Forelimb muscle (tissue), 1 donor: ENCODE measurements around the gene TMEM220. TPM values are rescaled to one million over a fixed set of nuclear protein-coding genes. Genes with fewer than 3 reads are reported as not detected.

Experiments used
- DNase-seq: peaks from one replicate; pipeline ENCODE4 v3.0.0-alpha.2; 2013; ENCODE audit warnings: low read depth
- polyA plus RNA-seq: library from polyadenylated mRNA; unstranded; fragments of 120-200 nt; gene quantifications from one replicate; pipeline ENCODE4 v1.2.1, GENCODE V29; 2013; ENCODE audit not compliant: insufficient read length

TMEM220 gene
- polyA plus RNA-seq, result 11.3 TPM

DNA sequence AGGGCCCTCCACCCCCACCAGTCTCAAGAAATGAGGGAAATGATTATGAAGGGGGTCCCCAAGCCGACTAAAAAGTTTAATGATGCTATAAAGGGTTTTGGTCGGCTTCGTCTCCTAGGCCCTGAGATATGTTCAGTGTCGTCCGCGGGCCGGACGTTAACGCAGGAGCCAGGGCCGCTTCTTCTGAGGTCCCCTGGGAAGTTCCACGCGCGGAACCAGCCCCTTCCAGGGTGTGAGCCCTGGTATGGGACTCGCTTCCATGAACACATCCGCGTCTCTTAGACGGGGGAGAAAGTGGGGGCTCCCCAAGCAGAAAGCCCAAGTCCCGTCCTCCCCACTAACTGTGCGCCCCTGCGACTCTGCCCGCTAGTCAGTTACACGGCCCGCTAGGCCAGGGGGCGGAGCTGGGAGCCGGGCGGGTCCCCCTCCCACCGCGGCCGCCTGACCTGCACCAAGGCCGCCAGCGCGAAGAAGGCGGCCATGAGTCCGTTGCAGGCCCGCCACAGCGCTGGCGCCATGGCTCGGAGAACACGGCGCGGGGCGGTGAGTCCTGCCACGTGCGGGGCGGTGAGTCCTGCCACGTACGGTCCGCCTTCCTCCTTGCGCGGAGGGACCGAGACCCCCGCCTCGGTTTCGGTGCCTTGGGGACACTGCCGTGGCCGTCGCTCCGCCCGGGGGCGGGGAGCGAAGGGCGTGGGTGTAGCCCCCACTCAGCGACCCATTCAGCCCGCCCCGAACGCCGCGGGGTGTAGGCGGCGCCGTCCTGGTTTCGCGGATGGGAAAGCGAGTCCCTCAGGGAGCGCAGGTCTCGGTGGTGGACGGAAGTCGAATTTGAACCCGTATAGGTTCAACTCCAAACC, at the start of gene TMEM220:
TSS of gene TMEM220 (minus strand) at position 690 of the 860 bp plus-strand sequence. CDS start at position 518, 172 bp downstream.
- no peak for DNase-seq

DNA sequence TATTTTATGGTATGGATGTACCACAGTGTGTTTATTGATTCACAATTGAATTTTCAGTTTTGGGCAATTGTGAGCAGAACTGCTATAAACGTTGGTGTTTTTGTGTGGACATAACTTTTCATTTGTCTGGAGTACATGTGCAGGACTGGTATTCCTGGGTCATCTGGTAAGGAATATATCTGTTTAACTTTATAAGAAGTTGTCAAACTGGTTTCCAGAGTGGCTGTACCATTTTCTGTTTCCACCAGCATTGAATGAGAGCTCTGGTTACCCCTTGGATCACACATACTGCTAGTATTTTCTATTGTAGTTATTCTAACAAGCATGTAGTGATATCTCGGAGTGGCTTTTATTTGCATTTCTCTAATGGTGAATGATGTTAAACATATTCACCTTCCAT, 49.8 kb upstream of the TMEM220 start:
- DNase-seq, result no peak

DNA sequence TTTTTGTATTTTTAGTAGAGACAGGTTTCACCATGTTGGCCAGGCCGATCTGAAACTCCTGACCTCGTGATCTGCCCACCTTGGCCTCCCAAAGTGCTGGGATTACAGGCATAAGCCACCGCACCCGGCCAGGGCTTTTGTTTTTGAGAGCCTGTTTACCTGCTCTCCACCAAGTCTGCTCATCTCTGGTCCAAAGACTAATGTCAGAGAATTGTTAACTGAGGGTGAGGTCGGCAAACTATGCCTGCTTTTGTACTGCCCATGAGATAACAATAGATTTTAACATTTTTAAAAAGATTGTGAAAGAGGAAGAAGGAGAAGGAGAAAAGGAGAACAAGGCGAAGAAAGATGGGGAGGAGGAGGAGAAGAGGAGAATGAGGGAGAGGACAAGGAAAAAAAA, 48.1 kb upstream of the TMEM220 start:
- DNase-seq, result no peak

DNA sequence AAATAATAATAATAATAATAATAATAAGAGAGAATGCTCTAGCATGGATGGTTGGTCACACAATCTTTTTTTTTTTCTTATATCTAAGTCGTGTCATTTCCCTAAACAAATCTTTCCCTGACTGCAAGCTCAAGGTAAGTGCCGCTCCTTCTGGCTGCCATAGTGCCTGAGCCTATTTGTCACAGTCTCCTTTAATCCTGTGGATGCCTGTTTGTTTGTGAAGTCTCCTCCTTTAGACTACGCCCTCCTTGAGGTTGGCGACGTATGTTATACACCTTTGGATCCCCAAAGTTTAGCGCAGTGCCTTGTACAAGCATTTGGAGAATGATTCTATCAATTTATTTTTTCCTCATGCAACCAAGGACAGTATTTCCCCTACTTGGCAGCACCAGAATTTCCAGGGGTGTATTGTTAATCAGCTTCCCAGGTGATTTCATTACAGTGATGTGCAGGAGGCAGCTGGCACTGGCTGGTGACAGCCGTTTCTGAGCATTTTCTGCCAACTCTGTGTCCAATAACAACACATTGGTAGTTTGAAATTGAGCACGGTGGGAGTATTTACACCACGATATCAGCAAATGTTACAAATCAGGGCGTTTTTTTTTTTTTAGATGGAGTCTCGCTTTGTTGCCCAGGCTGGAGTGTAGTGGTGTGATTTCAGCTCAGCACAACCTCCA, 47.4 kb upstream of the TMEM220 start:
- DNase-seq, result no peak

DNA sequence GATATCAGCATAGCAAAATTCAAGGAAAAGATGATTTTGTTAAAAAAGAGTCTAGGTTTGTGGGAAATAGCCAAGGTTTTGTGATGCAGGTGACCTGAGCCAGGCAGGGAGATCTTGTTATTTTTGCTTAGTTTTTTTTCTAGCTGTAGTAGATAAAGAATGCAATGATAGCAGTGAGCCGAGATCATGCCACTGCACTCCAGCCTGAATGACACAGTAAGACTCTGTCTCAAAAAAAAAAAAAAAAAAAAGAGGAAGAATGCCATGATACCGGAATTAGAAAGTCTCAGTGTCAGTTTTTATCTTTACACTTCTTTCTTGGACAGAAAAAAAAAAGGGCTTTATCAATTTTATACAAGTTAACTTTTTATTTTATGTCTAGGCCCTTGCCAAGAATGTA, 46.6 kb upstream of the TMEM220 start:
- no peak for DNase-seq

DNA sequence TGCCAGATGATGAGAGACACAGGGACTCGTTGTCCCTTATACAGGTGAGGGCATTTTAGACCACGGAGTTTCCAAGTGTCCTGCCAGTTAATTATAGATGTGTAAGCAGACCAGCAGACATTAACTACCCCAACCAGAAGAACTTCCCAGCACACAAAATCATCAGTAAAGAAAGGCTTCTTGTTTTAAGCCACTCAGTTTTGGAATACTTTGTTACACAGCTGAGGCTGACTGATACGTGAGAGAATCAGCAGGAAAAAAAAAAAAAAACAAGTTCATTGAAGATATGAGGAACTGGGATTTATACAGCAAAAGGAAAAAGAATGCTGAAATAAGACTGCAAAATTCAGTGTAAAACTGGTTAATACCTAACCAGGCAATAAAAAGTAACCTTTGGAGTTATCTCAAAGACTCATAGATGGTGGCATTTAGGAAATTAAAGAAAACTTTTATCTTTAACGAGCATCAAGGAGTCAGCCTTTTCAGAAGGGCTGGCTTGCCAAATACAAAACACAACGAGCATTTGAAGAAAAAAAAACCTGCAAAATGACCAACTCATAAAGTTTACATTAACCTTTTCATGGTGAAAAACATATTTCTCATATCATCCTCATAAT, 46.0 kb upstream of the TMEM220 start:
- no peak for DNase-seq

DNA sequence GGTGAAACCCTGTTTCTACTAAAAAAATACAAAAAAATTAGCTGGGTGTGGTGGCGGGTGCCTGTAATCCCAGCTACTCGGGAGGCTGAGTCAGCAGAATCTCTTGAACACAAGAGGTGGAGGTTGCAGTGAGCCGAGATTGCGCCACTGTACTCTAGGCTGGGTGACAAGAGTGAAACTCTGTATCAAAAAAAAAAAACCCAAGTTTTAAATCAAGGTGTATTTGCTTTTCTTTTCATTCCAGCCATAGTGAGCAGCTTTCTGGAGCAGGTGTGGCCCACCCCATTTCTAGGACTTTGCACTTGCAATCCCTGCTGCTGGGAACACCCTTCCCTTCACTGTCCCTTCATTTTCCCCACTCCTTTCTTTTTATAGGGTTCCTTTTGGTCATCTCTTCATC, 45.2 kb upstream of the TMEM220 start:
- no peak for DNase-seq

DNA sequence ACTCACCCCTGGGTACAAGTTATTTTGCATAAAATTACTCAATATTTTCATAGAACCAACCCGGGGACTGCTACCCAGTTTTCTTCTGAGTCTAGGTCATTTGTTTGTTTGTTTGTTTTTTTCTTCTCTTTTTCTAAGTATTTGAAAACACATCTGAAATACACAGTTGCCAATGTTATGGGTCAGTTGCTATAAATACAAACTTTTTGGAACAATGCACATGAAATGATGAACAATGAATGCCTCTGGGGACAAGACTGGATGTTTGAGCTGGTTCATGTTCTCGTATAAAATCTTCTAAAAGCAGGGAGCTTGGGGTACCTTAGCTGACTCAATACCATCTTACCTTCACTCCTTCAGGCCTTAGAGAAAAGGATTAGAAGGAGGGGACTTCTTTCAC, 43.6 kb upstream of the TMEM220 start:
- peak; percentile 34 for DNase-seq

DNA sequence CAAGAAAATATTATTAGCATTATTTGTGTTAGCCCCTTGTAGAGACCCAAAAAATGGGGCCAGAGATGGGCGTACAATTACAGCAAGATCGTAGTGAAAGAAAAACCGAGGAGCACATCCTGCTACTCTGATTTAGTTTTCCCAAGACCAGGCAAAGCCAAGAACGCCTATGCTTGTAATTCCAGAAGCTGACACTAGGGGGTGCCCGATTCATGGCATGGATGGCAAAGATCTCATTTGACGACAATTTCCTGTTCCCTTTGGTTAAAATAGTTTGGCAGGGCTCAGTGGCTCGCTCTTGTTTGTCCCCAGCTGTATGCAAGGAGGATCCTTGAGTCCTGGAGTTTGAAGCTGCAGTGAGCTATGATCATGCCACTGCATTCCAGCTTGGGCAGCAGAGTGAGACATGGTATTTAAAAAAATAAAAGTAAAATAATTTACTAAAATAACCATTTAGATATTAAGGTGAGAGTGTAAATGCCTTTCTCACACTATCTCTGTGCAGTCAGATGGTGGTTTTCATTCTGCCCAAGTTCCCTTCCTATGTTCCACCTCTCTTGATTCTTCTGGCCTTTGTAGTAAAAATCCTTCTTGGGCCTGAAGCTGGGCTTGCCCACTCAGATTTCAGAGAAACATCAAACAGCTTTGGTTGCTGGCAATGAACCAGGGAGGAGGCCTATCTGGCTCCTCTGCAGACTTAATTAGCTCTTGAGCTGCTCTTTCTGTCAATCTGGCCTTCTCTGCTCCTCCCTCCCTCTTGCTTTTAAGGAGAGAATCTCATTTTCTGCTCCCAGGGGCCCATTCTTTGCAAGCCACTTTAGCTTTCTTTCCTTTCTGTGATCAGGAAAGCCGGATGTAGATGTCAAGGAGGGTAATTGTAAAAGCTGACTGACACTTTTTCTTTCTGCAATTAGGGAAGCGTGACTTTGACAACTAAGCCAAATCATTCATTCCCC, 42.9 kb upstream of the TMEM220 start:
- DNase-seq, result no peak

DNA sequence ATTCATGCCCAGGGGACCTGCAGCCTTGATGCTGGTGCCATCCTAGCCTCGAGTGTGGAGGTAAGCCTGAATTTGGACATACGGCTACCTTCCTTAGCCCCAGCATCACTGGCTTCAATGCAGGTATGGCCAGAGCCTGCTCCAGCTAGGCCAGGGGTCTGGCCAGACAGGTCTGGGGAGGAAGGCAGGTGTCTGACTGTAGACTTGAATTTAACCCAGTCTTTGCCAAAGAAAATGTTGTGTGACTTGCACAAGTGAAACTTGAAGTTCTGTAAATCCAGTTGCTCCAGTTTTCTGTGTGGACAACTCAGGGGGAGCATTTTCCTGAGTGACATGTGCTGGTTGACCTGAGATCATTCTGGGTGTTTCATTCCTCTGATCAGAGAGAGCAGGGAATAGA, 41.3 kb upstream of the TMEM220 start:
- no peak for DNase-seq

DNA sequence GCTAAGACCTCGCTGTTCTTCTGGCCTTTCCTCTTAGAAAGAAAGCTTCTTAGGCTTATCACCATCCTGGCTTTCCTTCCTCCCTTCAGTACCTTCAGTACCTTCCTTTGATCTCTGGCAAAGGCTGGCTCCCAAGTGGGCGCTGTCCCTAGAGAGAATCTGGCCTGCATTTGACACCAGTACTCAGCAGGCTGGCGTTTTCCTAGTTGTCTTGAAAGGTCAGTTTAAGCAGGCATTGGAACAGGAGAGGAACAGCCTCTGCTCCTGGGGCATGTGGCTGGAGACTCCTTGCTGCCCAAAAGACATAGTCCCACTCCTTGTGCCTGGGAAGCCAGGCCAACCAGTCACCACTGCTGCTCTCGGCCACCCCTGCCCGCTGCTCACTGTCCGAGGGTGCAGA, 40.0 kb upstream of the TMEM220 start:
- DNase-seq, result no peak

DNA sequence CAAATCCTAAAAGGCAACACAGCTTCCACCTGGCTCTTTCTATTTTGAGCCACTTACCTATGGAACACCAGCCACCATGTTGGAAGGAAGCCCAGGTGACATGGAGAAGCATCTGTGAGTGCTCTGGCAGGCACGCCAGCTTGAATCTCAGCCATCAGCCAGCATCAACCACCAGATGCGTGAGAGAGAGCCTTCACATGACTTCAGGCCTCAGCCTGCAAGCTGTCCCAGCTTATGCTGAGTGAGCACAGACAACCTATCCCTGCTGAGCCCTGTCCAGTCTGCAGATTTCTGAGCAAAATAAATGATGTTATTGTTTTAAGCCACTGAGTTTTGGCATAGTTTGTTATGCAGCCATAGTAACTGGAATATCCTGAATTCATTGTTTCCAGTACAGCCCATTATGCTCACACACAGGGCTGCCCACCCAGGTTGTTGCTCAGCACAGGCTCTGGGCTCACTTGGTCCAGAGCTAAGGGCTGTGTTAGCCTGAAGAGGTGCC, 39.0 kb upstream of the TMEM220 start:
- DNase-seq, result peak; percentile 22

DNA sequence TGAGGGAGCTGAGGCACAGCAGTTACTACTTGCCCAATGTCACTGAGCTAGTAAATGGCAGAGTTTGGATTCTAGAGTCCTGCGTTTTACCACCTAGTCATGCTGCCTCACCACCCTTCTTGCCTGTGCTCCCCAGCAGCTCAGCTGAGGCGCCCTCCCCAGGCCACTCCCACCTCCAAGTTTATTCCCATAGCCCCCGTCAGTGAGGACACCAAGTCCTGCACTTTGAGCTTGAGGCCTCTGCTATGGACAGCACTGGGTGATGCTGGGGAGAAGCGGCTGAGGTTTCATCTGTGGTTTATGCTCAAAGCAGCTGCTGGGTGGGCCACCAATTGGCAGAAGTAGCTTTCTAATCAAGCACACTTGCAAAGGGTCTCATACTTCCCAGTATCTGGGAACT, 37.4 kb upstream of the TMEM220 start:
- DNase-seq, result no peak

DNA sequence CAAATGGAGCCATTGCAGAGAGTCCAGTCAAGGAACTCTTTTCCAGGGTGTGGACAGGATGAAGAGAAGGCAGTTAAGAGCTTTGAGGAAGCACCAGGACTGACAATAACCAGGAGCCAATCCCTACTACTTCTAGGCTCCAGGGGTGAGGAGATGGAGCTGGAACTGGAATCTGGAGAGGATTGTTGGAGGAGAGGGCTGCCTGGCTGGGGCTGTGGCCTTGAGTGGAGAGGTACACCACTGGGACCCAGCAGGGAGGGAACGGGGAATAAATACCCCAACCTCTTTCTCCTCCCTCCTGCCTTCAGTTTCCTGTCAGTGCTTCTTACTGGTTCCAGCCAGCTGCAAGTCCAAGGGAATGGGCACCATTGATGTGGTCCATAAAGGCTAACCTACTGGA, 32.2 kb upstream of the TMEM220 start:
- no peak for DNase-seq

DNA sequence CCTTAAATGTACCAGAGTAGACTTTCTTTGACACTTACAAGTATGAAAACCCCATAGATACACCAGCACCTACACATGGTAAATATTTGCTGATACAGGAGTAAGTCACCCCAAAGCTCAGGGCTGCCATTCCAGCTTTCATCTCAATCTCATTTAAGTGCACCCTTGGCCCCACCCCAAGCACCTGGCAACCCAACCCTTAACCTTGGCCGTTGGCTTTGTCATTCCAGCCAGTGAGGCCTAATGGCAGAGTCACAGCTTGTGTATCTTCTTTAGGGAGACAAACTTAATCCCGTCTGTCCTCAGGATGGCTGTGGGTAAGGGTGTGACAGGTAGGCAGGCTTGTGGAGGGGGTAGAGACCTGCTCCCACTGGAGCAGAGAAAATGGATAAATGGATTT, 31.5 kb upstream of the TMEM220 start:
- DNase-seq, result no peak

DNA sequence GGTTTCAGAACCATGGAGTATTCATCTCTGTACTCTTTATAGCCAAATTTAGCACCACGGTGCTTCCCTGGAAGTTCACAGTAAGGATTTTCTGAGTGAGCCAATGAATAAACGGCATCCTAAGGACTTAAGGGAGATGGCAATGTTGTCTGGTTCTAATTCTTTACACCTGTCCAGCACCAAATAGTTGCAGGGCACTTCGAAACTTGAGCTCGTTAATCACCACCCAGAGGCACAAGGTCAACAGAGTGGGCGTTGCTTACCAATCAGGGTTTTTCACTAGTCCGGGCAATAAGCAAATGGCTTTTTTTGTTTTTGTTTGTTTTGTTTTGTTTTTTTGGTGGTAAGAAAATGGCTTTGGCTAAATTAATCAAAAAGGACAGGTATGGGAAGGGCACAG, 28.2 kb upstream of the TMEM220 start:
- no peak for DNase-seq

DNA sequence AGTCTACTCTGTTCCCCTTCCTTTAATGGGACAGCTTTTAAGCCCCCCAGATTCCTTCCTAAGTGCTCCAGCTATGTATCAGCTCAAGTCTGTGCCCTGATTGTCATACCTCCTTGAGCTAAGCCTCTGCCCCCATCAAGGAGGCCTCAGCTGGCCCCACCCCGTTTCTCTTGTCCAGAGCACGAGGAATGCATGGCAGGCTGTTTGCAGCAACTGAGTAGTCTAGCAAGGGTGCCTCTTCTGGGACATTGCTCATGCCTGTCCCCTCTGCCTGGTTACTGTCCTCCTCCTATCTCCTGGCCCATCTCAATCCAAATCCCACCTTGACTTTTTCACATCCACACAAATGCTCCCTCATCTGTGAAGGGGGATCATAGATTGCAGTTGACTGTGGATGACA, 27.8 kb upstream of the TMEM220 start:
- no peak for DNase-seq

DNA sequence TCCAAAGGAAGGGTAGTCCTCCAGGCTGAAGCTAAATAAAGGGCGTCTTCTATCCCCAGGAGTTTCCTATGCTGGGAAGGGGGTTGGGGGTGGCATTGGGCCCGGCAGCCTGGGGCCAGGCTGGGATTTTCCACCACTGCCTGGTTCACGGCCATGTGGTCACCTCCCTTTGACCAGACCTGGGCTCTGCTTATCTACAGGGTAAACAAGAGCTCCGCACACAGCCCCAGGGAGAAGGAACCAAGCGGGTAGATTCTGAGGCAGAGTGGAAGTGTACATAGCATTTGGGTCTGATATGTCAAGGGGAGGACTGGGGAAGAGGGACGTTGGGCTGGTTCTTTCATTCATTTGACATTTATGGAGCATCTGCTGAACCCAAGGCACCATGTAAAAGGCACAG, 27.2 kb upstream of the TMEM220 start:
- no peak for DNase-seq

DNA sequence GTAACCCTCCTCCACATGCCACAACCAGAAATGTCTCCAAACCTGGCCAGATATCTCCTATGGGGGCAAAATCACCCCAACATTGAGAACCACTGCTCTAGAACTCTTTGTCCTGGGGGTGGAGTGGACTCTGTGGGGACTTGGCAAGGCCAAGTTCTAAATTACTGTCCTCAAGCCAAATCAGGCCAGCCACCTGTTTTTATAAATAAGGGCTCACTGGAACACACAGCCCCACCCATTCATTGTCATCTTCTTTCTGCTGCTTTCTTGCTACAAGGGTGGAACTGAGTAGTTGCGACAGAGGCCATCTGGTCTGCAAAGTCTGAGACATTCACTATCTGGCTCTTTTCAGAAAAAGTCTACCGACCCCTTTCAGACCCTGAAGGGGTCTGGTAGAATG, 26.8 kb upstream of the TMEM220 start:
- no peak for DNase-seq

DNA sequence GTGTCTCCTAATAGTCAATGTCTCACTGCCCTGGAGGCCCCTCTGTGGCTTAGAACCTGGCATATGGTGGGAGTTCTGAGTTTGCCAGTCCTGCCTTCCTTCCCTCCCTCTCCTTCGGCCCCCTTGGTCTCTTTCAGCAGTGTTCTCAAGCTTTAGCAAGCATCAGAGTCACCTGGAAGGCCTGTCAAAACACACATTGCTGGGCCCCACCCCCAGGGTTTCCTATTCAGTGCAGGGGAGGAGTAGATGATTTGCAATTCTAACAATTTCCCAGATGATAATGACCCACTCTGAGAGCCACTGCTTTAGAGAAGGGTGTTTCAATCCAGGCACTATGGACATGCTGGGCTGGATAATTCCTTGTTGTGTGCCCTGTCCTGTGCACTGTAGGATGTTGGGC, 26.4 kb upstream of the TMEM220 start:
- DNase-seq, result no peak

DNA sequence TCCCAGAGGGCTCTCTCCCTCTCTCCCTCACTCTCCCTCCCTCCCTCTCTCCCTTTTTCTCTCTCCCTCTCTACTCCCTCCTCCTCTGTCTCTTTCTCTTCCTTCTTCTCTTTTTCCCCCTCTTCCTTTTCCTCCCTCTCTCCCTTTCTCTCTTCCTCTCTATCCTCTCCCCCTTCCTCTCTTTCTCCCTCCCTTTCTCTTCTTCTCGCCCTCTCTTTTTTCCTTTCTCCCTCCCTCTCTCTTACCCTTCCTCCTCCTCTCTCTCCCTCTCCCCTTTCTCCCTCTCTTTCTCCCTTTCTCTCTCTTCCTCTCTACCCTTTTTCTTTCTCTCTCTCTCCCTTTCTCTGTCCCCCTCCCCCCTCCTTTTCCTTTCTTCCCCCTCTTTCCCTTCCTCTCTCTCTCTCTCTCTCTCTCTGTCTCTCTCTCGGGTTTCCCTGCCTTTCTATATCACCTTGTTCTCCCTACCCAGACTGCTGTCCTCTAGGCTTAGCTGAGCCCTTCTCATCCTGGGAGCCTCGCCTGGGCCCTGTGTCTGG, 25.8 kb upstream of the TMEM220 start:
- no peak for DNase-seq
